HepG2 (cell line): ENCODE data around the gene B4GALT5. TPM values are rescaled to one million over a fixed set of nuclear protein-coding genes. Genes with fewer than 3 reads are reported as not detected.
A peak's percentile ranks its signal among the peaks of the same experiment; 100 is the strongest.

ENCODE experiments used
- FOXM1 ChIP-seq: sonication (generic); formaldehyde crosslinking; IDR thresholded peaks from 2 replicates; pipeline ENCODE4 v1.5.0; 2020; ENCODE audit warnings: missing genetic modification reagents
- GFI1 ChIP-seq: sonication (generic); formaldehyde crosslinking; IDR thresholded peaks from 2 replicates; pipeline ENCODE4 v1.5.0; 2020; ENCODE audit warnings: missing genetic modification reagents, mild to moderate bottlenecking, borderline replicate concordance
- HES4 ChIP-seq: sonication (generic); formaldehyde crosslinking; IDR thresholded peaks from 2 replicates; pipeline ENCODE4 v1.9.0; 2021; ENCODE audit warnings: mild to moderate bottlenecking, missing genetic modification reagents, borderline replicate concordance
- HIC2 ChIP-seq: sonication (generic); formaldehyde crosslinking; IDR thresholded peaks from 2 replicates; pipeline ENCODE4 v1.9.0; 2022; ENCODE audit warnings: low read depth, missing genetic modification reagents
- HOXD1 ChIP-seq: sonication (generic); formaldehyde crosslinking; IDR thresholded peaks from 2 replicates; pipeline ENCODE4 v1.5.0; 2020; ENCODE audit warnings: missing genetic modification reagents
- IKZF5 ChIP-seq: IDR thresholded peaks from 2 replicates; pipeline ENCODE4 v1.6.1; 2018; ENCODE audit warnings: missing genetic modification reagents, mild to moderate bottlenecking, missing compliant biosample characterization
- JUNB ChIP-seq: sonication (generic); formaldehyde crosslinking; IDR thresholded peaks from 2 replicates; pipeline ENCODE4 v1.8.0; 2022; ENCODE audit warnings: missing genetic modification reagents, mild to moderate bottlenecking, borderline replicate concordance
- KLF12 ChIP-seq: sonication (generic); formaldehyde crosslinking; IDR thresholded peaks from 2 replicates; pipeline ENCODE4 v1.4.0; 2020; ENCODE audit warnings: missing genetic modification reagents, borderline replicate concordance
- MEF2D ChIP-seq: sonication (generic); formaldehyde crosslinking; IDR thresholded peaks from 2 replicates; pipeline ENCODE4 v1.5.1; 2020; ENCODE audit warnings: mild to moderate bottlenecking, missing genetic modification reagents
- MTF2 ChIP-seq: sonication (generic); formaldehyde crosslinking; IDR thresholded peaks from 2 replicates; pipeline ENCODE4 v1.5.0; 2020; ENCODE audit warnings: missing genetic modification reagents, borderline replicate concordance
- NPAS2 ChIP-seq: sonication (generic); formaldehyde crosslinking; IDR thresholded peaks from 2 replicates; pipeline ENCODE4 v1.8.0; 2022; ENCODE audit warnings: mild to moderate bottlenecking, missing genetic modification reagents, borderline replicate concordance
- RBAK ChIP-seq: sonication (generic); formaldehyde crosslinking; IDR thresholded peaks from 2 replicates; pipeline ENCODE4 v1.5.1; 2020; ENCODE audit warnings: mild to moderate bottlenecking, missing genetic modification reagents
- TCF7L2 ChIP-seq: IDR thresholded peaks from 2 replicates; pipeline ENCODE4 v1.6.1; 2011; ENCODE audit warnings: mild to moderate bottlenecking, low read depth, low read length, moderate library complexity
- ZFX ChIP-seq: sonication (generic); formaldehyde crosslinking; IDR thresholded peaks from 2 replicates; pipeline ENCODE4 v1.4.0; 2020; ENCODE audit warnings: mild to moderate bottlenecking, low read depth, missing genetic modification reagents, moderate library complexity
- ZNF20 ChIP-seq: sonication (generic); formaldehyde crosslinking; IDR thresholded peaks from 2 replicates; pipeline ENCODE4 v1.4.0; 2020; ENCODE audit warnings: mild to moderate bottlenecking, moderate library complexity, missing genetic modification reagents
- ZNF264 ChIP-seq: sonication (generic); formaldehyde crosslinking; IDR thresholded peaks from 2 replicates; pipeline ENCODE4 v1.4.0; 2020; ENCODE audit warnings: missing genetic modification reagents
- ZNF546 ChIP-seq: sonication (generic); formaldehyde crosslinking; conservative IDR thresholded peaks from 2 replicates; pipeline ENCODE4 v1.8.1; 2023; ENCODE audit warnings: mild to moderate bottlenecking, missing genetic modification reagents
- ZNF780A ChIP-seq: sonication (generic); formaldehyde crosslinking; IDR thresholded peaks from 2 replicates; pipeline ENCODE4 v1.8.0; 2022; ENCODE audit warnings: mild to moderate bottlenecking, missing genetic modification reagents, moderate library complexity
- ZSCAN21 ChIP-seq: sonication (generic); formaldehyde crosslinking; IDR thresholded peaks from 2 replicates; pipeline ENCODE4 v1.8.0; 2022; ENCODE audit warnings: mild to moderate bottlenecking, missing genetic modification reagents, moderate library complexity, borderline replicate concordance
- polyA plus RNA-seq, 8 experiments: library from polyadenylated mRNA; depleted of rRNA in 3 of 8; stranded (reverse) in 7 of 8; unstranded in 1 of 8; fragments of >200 nt; fragmentation: Illumina TruSeq in 4 of 8; extraction: Trizol in 4 of 8; gene quantifications; 2 replicates each; pipeline versions ENCODE4 v1.2.1 to v1.2.3, GENCODE V29; 2011 to 2016; ENCODE audit warnings: low read depth in 4 of 8, missing spikeins in 1 of 8, mixed read lengths in 1 of 8; ENCODE audit not compliant: insufficient read depth in 1 of 8
- total RNA-seq, 5 experiments: library from RNA; depleted of rRNA; stranded (reverse); fragments of >200 nt; fragmentation: Illumina TruSeq; extraction: Trizol; gene quantifications; 2 replicates each; pipeline ENCODE4 v1.2.3, GENCODE V29; 2016; ENCODE audit warnings: low read depth in 1 of 5
- TF ChIP-seq, protein P1 (sequence below): sonication (generic); formaldehyde crosslinking; conservative IDR thresholded peaks from 2 replicates; pipeline ENCODE4 v1.8.0; 2022; ENCODE audit warnings: low read depth, missing genetic modification reagents
- TF ChIP-seq, protein P2 (sequence below): fragments of 450-650 bp; IDR thresholded peaks from 2 replicates; pipeline ENCODE4 v1.6.1; 2017
- TF ChIP-seq, protein P3 (sequence below): sonication (generic); formaldehyde crosslinking; IDR thresholded peaks from 2 replicates; pipeline ENCODE4 v1.5.1; 2020; ENCODE audit warnings: mild to moderate bottlenecking, moderate library complexity, missing genetic modification reagents

B4GALT5 gene
- total and polyA plus RNA-seq, 2 of the 13 experiments (the other 11 are each of a cell fraction or from before 2014, with no cell fraction given): 27.3 to 30.9 TPM

GRCh38 chr20:49610691-49611538 is 102.8 kb downstream of the B4GALT5 start (continued):
- TF ChIP-seq, protein P1, sequence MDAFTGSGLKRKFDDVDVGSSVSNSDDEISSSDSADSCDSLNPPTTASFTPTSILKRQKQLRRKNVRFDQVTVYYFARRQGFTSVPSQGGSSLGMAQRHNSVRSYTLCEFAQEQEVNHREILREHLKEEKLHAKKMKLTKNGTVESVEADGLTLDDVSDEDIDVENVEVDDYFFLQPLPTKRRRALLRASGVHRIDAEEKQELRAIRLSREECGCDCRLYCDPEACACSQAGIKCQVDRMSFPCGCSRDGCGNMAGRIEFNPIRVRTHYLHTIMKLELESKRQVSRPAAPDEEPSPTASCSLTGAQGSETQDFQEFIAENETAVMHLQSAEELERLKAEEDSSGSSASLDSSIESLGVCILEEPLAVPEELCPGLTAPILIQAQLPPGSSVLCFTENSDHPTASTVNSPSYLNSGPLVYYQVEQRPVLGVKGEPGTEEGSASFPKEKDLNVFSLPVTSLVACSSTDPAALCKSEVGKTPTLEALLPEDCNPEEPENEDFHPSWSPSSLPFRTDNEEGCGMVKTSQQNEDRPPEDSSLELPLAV: no peak
- TF ChIP-seq NPAS2 (no peak), HOXD1 (peak; percentile 87), ZNF20 (no peak), FOXM1 (CRISPR knock-in tag) (peak; percentile 87), MEF2D (CRISPR knock-in tag) (peak; percentile 58; the same call in 1 of the 2 replicates), ZFX (CRISPR knock-in tag) (peak; percentile 71), JUNB (CRISPR knock-in tag) (no peak), TCF7L2 (no peak), ZSCAN21 (CRISPR knock-in tag) (peak; percentile 97), ZNF264 (CRISPR knock-in tag) (peak; percentile 74; the same call in 1 of the 2 replicates), RBAK (no peak), KLF12 (peak; percentile 96), ZNF546 (CRISPR knock-in tag) (no peak; the same call in 1 of the 2 replicates), HES4 (CRISPR knock-in tag) (no peak), GFI1 (peak; percentile 80; the same call in 1 of the 2 replicates), IKZF5 (CRISPR knock-in tag) (0 out of 2 replicates have a peak, but pooled peaks have one; percentile 59), MTF2 (CRISPR knock-in tag) (peak; percentile 97), ZNF780A (CRISPR knock-in tag) (no peak), HIC2 (CRISPR knock-in tag) (no peak)
- TF ChIP-seq, protein P2, sequence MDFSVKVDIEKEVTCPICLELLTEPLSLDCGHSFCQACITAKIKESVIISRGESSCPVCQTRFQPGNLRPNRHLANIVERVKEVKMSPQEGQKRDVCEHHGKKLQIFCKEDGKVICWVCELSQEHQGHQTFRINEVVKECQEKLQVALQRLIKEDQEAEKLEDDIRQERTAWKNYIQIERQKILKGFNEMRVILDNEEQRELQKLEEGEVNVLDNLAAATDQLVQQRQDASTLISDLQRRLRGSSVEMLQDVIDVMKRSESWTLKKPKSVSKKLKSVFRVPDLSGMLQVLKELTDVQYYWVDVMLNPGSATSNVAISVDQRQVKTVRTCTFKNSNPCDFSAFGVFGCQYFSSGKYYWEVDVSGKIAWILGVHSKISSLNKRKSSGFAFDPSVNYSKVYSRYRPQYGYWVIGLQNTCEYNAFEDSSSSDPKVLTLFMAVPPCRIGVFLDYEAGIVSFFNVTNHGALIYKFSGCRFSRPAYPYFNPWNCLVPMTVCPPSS: no peak
- TF ChIP-seq, protein P3, sequence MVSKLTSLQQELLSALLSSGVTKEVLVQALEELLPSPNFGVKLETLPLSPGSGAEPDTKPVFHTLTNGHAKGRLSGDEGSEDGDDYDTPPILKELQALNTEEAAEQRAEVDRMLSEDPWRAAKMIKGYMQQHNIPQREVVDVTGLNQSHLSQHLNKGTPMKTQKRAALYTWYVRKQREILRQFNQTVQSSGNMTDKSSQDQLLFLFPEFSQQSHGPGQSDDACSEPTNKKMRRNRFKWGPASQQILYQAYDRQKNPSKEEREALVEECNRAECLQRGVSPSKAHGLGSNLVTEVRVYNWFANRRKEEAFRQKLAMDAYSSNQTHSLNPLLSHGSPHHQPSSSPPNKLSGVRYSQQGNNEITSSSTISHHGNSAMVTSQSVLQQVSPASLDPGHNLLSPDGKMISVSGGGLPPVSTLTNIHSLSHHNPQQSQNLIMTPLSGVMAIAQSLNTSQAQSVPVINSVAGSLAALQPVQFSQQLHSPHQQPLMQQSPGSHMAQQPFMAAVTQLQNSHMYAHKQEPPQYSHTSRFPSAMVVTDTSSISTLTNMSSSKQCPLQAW (CRISPR knock-in tag): peak; percentile 95
